Measurements from ENCODE around the gene RFT1.
"Not testable (repeated sequence)": the region's sequence is repeated elsewhere in the genome, so short reads cannot be mapped to it uniquely, and the experiment has no call there.

Gene RFT1

DNA sequence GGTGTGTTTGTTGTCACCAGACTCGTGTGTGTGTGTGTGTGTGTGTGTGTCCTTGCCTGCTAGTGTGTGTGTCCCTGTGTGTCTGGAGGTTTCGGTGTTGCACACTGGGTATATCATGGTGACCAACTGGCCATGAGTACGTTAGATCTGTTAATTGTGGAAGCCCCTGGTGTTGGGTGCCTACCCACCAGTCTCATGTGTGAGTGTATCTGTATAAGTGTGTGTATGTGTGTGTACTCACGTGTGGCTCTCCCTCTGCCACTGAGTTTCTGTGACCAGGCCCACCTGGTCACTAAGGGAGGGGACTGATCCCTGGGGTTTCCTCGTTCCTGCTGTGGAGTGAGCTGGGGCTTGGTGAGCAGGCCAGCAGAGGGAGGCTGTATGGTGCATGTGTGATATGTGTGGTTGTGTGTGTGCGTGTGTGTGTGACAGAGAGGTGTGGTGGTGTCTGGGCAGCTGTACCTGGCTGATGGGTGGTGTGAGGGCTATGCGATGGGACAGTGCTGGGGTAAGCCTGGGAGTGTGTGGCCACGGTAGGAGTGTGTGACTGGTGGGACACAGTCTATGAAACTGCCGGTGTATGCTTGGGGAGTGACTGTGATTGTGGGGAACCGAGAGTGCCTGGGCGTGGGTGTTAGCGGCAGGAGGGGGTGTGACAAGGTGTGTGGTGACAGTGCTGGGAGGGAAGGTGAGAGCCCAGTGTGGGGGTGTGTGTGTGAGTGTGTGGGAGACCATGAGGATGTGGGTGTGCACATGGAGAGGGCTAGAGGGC is 32.6 kb upstream of the RFT1 start:
- DNase-seq (ENCODE audit: low spot score), result no peak

DNA sequence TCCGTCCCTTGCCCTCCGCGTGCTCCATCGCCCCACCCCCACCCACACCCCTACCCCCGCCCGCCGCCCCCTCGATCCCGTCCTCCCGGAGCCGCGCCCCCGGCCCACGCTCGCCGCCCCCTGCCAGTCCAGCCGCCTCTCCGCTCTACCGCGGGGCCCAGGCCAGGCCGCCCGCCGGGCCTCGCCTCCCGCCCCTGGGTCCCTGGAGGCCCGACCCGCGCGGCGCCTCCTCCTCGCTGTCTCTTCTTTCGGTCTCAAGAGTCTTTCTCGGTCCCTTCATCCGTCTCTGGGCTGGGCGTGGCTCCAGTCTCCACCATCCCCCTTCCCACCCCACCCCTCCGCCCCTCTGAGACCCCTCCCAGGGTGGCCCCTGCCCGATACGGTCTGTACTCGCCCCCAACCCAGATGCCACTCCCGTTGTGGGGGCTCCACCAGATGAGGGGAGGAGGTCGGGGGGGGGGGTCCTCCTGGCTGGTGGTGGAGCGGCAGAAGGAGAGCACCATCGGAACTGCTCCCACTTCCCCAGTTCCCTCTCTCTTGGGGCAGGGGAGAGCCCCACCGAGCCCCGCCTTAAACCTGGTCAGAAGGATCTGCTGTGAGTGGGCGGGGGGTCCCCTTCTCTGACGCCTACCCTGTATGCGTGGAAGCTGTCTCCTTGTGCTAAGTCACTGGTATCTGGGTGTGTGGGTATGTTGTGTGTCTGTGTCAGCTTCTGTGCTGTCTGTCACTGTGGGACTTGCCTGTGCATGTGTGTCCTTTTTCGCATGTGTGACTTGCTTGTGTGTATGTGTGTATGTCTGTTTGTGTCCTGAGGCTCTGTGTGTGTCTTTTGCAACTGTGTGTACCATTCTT is 31.8 kb upstream of the RFT1 start:
- peak; percentile 57 for DNase-seq (ENCODE audit: low spot score)

DNA sequence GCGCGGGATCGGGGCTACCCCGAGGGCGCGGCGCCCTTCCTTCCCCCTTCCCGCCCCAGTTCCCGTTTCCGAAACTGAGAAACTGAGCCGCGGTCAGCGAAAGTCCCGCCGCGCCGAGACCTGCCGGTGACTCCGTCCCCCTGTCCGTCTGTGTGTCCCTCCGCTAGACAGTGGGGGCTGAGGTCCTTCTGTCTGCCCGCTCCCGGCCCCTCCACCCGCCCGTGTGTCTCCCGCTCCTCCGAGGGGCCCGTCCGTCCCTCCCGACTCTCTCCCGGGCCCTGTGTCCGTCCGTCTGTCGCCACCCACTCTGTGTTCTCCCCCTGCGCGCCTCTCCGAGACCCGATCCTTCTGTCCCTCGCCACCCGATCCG is 31.2 kb upstream of the RFT1 start:
- peak; percentile 20 for DNase-seq (ENCODE audit: low spot score)

DNA sequence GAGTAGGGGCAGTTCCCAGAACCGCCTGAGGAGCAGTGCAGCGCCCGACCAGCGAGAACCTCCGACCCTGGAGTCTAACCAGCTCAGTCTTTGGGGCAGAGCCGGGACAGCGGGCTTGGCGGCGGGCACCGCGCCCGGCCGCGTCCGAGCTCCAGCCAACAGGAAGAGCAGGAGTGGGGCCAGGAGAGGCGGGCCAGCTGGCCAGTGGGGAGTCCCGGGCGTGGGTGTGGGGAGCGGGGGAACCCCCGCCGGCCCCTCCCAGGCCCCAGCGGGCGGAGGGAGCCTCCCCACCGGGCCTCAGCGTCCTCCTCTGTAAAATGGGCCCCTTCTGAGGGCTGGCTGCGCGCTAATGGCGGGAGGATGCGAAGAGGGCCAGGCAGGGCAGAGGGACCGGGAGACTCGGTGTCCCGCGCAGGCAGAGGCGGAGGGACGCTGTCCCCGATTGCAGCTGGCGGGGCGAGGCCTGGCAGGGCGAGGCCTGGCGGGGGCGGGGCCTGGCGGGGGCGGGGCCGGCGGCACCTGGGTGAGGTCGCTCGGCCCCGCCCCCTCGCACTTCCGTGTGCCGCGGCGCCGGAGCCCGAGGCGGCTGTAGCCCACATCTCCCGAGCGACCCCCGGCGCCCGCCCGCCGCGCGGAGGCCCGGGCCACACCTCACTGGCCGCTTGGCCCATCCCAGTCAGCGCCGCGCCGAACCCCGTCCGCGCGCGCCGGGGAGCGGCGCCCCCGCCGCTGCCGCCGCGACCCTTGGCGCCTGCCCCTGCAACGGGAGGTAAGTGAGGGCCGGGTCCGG is 30.6 kb upstream of the RFT1 start, which contains the start of gene PRKCD:
TSS of gene PRKCD (plus strand) at position 550 of the 790 bp plus-strand sequence. CDS start 17,214 bp downstream, outside the sequence.
- DNase-seq (ENCODE audit: low spot score), result peak; percentile 88

DNA sequence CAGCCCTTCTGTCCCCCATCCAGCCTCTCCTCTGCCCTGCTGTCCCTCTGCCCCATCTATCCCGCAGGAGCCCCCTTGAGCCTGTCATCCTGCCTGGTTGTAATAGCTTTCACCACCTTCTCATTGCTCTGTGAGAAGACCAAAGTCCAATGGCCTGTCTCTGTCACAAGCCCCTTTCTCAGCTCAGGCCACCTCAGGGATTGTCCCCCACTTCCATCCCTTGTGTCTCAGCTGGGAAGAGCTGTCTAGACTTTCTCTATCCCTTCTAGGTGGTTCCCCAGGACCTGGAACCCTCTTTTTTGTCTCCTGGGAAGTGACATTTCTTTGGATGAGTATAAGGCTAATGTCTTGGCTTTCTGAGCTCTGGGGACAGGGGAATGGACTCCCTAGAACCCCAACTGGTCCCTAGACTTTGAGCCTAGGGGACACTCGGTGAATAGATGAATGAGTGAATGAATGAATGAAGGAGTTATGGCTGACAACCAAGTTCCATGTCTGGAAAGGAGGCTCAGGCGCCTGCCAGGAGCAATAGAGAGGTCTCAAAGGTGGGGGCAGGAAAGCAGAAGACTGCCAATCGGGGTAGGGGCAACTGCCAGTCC is 29.9 kb upstream of the RFT1 start:
- DNase-seq (ENCODE audit: low spot score), result no peak

DNA sequence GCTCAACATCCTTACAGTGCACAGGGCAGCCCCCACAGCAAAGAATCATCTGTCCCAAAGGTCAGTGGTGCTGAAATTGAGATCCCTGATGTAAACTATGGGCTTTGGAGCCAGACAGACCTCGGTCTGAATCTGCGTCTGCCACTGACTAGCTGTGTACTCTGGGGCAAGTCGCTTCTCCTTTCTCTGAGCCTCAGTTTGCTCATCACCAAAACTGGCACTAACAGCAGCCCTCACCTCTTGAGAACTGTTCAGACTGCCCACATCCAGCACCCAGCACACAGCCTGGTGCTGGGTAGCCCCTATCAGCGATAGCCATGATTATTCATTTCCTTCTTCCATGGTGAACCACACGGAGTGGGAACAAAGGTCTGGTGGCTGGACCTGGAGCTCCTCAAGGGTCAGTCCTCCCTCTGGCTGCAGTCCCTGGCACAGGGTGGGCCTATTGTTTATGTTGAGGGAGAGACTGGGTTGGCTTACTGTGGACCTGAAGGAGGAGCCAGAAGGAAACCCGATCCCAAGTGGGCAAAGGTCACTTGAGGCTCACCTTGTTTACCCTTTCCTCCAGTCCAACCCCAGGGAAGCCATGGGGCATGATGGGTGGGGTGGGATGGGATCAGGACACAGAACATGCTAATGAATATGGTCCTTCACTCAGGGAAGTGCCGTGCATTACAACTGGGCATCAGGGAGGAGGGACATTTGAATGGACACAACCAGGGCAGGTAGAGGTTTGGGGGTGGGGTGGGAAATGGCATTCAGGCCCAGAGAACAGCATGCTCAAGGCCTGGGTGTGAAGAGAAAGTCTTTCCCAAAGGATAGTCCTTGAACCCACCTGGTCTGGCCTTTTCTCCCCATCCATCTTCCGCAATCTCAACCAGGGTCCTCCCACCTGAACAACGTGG is 29.2 kb upstream of the RFT1 start:
- peak; percentile 16 for DNase-seq (ENCODE audit: low spot score)

DNA sequence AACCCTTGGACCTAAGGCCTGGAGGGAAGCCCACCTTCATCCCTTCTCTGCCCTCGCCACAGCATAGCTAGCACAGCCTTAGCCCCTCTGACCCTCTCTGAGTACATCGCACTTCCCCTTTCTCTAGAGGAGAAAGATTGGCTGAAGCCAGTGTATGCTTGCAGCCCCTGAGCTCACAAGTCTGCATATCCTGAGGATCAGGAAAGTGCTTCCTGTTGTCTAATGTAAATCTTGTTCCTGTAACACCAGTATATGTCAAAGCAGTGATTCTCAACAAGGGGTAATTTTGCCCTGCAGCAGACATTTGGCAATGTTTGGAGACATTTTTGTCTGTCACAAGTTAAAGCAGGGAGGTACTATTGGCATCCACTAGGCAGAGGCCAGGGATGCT is 28.5 kb upstream of the RFT1 start:
- no peak for DNase-seq (ENCODE audit: low spot score)

DNA sequence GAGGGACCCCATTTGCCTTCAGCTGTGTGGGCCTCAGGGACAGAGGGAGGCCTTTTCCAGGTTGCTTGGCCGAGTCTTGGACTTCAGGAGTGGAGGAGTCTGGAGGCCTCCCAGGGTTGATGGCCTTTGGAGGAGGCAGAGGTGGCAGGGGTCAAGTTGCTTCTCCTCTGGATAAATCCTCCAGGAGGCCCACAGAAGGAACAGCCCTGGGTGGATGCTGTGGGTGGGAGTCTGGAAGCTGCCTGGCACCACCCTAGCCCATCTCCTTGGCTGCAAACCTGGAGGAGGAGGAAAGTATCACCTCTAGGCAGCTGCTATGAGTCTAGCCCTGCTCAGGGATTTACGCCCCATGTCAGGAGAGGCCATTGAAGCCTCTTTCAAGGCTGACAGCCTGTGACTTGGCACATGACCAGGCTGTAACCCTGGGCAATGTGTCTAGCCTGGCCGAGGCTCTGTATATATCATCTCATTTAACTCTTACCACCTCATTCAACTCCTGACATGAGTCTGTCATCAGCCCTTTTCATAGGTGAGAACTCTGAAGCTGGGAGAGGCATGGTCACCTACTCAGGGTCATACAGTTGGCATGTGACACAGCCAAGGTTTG is 27.8 kb upstream of the RFT1 start:
- DNase-seq (ENCODE audit: low spot score), result no peak

DNA sequence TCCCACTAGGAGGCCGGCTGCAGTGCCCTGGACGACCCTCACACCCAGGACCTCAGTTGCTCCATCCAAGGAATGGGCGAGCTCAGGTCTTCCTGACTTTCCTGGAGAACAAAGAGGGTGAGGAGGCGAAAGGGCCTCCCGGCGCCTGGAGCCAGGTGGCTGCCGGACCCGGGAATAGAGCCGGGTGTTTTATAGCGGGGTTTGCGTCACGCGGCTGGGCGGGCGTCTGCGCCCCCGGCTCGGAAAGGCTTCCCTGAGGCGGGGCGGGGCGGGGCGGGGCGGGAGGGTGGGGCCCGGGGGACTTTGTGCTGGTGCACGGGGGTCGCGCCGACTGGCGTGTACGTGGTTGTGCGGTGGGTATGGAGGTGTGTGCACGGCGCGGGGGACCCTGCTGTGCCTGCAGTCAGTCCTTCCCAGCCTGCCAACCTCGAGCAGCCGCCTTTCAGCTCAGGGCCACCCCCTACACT is 26.2 kb upstream of the RFT1 start:
- DNase-seq (ENCODE audit: low spot score), result no peak

DNA sequence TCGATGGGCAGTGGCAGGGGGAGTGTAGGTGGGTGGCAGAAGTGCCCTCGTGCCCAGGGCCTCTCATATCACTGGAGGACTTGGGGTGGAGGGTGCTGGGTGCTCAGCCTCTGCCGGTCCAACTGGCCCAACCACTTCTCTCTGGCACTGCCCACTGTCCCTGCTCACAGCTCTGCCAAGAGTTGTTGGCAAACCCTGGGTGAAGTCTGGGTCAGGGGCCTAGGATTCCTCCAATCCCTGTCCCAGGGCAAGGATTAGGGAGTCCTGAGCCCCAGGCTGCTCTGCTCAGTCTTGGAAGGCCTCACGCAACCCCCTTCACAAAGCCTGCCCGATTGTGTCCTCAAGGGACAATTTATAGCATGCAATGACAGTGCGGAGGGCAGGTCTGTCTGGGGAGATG is 25.5 kb upstream of the RFT1 start:
- no peak for DNase-seq (ENCODE audit: low spot score)

DNA sequence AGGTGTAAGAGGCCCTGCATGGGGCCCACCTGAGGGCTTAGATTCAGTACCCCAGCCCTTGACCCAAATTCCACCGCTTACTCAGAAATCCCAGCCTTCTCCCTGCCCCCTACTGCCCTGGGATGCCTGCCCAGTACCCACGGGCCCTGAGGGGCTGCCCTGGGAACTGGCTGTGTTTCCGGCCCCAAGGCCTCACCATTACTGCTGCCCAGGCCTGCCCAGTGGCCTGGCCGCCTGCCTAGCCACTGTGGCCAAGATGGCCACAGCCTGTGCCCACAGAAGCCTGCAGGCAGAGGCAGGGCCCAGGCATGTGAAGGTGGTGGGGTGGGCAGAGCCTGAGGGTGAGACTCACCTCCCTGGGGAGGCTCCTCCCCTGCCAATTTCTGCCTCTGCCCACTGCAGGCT is 24.6 kb upstream of the RFT1 start:
- no peak for DNase-seq (ENCODE audit: low spot score)

DNA sequence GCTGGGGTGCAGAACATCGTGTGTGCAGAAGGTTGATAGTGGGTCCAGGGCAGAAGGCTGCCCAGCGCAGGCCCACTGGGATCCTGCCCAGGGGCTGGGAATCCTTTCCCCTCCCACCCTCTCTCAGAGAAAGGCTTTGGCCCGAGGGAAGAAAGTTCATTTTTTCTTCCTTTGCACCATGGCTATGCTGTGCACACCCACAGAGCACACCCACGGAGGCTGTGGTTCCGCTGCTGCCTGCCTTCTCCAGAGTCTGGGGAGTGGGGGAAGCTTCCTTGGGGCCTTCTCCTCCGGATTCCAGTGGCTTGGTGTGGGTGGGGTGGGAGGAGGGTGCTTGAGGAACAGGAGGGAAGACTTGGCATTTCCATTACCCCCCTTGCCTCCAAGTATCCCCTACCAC is 23.7 kb upstream of the RFT1 start:
- no peak for DNase-seq (ENCODE audit: low spot score)

DNA sequence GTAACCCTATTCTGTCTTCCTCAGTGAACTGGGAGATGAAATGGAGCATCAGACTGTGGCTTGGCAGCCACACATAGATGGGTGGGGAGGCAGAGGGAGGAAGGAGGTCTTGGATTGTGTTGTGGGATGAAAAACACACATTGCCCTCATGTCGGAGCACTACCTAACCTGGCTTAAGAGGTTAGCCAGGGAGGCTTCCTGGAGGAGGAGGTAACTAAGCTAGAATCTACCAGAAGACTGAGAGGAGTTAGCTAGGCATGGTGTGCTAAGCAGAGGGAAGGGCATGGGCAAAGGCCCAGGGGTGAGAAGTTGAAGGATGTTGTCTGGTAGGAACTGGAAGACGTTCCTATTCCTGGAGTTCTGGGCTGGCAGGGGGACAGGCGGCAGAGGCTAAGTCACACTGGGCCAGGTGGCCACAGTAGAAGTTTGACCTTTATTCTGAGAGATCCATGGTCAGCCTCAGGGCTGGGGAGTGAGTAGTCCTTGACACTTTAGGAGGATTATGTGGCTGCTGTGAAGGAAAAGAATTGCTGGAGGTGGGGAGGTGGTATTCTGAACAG is 23.1 kb upstream of the RFT1 start:
- no peak for DNase-seq (ENCODE audit: low spot score)

DNA sequence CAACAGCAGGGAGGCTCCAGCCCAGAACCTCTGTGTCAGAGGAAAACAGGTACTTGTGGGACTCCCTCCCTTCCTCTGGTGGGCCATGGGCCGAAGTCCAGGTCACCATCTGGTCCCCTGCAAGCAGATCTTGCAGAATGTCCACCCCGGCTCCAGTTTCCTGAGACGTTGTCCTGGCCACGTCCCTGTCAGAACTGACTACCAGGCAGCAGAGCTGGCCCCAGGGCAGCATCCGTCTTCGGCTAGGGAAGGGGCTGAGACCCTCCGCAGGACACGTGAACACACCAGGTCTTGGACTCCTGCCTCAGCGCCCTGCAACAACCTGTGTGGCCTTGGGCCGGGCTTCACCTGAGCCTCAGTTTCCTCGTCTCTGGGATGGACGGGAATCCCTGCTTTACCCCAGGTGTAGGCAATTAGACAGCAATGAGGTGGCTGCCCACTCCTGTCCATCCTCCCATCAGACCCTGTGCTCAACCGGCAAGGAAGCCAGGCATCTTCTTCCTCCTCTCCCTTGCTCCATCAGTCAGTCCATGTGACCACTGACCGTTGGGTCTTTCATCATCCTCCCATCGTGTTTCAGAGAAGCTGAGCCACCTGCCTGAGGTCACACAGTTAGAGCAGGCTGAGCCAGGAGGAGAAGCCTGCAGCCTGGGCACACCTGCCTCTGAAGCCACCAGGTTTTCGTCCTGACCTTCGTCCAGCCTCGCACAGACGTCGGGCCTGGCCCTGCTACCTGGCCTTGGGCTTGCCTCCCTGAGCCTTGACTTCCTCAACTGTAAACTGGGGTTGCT is 21.8 kb upstream of the RFT1 start:
- DNase-seq (ENCODE audit: low spot score), result no peak

DNA sequence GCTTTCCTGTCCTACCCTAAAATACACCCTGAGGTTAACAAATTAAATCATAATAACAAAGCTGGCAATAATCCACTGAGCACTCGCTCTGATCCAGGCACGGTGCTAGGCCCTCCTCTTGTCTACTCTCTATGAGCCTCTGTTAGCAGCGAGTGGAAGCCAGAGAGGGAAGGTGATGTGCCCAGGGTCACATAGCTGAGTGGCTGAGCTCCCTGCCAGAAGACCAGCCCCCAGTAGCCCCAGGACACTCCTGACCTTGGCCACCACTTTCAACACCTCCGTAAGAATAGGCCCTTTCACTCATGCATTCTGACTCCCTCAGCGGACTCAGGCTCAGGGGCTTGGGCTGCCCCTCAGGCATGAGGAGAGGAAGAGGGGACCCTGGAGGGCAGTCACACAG is 21.2 kb upstream of the RFT1 start:
- no peak for DNase-seq (ENCODE audit: low spot score)

DNA sequence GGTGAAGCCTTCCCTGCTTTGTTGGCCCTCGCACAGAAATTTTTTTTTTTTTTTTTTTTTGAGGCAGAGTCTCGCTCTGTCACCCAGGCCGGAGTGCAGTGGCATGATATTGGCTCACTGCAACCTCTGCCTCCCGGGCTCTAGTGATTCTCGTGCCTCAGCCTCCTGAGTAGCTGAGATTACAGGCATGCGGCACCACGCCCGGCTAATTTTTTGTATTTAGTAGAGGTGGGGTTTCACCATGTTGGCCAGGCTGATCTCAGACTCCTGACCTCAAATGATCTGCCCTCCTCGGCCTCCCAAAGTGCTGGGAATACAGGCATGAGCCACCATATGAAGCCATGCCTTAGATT is 20.8 kb upstream of the RFT1 start:
- DNase-seq (ENCODE audit: low spot score), result not testable (repeated sequence)

DNA sequence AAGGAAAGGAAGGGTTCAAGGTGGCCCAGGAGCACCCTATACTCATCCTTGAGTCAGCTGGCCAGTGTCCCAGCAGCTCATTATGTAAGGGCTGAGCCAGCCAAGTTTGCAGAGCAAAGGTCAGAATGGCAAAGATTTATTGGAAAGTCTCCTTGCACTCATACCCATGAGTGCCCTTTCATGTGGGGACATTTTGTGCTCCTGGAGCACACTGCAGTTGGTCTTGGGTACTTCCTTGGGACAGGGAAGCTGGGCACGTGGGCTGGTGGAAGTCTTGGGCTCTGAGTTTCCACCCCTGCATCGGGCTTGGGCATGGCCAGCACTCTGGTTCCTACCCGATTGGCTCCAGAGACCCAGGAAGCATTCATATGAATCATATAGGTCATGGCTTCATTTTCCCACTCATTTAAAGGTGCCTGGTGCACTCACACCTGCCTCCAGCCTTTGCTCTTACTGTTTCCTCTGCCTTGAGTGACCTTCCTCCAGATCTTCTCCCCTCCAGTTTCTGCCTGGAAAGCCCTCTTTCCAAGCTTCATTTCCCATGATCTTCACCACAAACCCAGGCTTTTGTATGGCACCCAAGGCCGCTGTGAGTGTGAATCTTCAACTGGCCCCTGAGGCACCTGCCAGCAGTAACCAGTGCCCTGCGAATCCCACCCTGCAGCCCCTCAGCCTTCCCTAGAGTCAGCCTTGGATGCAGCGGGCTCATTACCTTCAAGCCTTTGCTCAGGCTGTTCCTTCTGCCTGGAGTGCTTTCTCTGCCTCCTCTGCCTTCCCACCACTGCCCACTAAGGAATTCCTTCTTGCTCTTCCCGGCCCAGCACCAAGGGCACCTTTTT is 20.2 kb upstream of the RFT1 start:
- peak; percentile 57 for DNase-seq (ENCODE audit: low spot score)

DNA sequence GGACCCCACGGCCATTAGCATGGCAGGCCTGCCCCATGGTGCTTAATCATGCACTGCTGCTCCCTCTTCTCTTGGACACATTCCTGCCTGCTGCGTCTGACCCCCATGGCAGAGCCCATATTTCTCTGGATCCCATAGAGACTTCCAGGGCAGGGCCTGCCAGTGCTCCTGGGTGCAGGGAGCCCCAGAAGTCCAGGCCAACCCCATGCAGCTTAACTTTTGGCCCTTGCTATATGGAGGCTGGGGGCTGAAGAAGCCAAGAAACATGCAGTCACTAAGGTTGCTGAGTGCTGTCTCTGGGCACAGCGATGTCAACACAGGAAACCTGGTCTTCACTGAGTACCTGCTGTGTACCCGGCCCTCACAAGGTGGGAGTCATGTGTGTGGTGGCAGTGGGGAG is 19.5 kb upstream of the RFT1 start:
- DNase-seq (ENCODE audit: low spot score), result no peak

All from RKO (cell line).